IMR-90 (cell line): ENCODE data around the gene TYSND1.

ENCODE experiments used
- CEBPB ChIP-seq: IDR thresholded peaks from 2 replicates; pipeline ENCODE4 v1.6.1; 2012; ENCODE audit warnings: low read depth, low read length, improper control_type of control experiment
- CTCF ChIP-seq: conservative IDR thresholded peaks from 2 replicates; pipeline ENCODE4 v1.5.1; 2012; ENCODE audit warnings: mild to moderate bottlenecking, low read depth, low read length, improper control_type of control experiment
- POLR2A ChIP-seq: IDR thresholded peaks from 2 replicates; pipeline ENCODE4 v1.6.1; 2012; ENCODE audit warnings: mild to moderate bottlenecking, low read depth, low read length
- RAD21 ChIP-seq: IDR thresholded peaks from 2 replicates; pipeline ENCODE4 v1.6.1; 2012; ENCODE audit warnings: low read length, improper control_type of control experiment
- RFX5 ChIP-seq: IDR thresholded peaks from 2 replicates; pipeline ENCODE4 v1.8.0; 2012; ENCODE audit warnings: low read depth, mild to moderate bottlenecking, low read length, moderate library complexity

DNA sequence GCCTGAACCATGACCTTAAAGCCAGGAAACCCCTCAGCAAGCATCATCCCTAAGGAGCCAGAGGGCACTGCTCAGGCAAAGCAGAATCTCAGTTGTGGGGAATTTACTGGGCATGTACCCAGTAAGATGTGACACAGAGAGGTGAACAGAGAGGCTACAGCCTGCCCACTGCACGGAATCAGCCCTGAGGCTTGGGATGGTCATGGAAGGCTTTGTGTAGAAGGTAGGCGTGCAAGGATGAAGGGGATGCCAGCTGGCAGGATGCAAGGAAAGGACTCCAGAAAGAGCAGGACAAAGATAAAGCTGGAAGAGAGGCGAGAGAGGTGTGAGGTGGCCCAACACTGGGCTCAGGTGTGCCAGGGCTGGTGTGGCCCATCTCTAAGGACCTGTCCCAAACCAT, 11.5 kb downstream of the TYSND1 start:
- TF ChIP-seq CTCF, result no peak
- TF ChIP-seq POLR2A, result no peak
- no peak for TF ChIP-seq RAD21
- TF ChIP-seq CEBPB, result no peak
- no peak for TF ChIP-seq RFX5
